ENCODE results near the gene RNASE11. TPM values are rescaled to one million over a fixed set of nuclear protein-coding genes. Genes with fewer than 3 reads are reported as not detected.

Gene RNASE11
- total RNA-seq, 1 experiment from 2014 or later, result not detected

- H4K91ac ChIP-seq (ENCODE audit: insufficient read length, low read depth, low read length), result no peak overlapping the region
- no peak overlapping the region for H3K9ac ChIP-seq (ENCODE audit: extremely low read depth, insufficient read length, low read length)
- H3K14ac ChIP-seq (ENCODE audit: insufficient read depth, low read length), result no peak overlapping the region
- peaks cover 35 to 38% of the 10 kb centered on the region in 2 experiments for H3K4me1 Mint-ChIP-seq
- peak overlapping the region; percentile 84 for H2AFZ ChIP-seq (ENCODE audit: low read length)
- H3K27me3 ChIP-seq (ENCODE audit: insufficient read depth, low read length), result peaks cover 8% of the 10 kb centered on the region; the same call in 1 of the 2 replicates
- no peak for TF ChIP-seq CTCF (conservative IDR thresholded peaks at IDR 0.05)
- peak overlapping the region; percentile 100 for H3K4me2 ChIP-seq (ENCODE audit: insufficient read depth, insufficient read length, low read length)
- H2AK5ac ChIP-seq (ENCODE audit: insufficient read length, low read length), result no peak overlapping the region
- no peak overlapping the region for H3K18ac ChIP-seq (ENCODE audit: insufficient read length, low read depth, low read length)
- H2BK12ac ChIP-seq (ENCODE audit: insufficient read length, low read depth, low read length), result no peak overlapping the region
- no CpG with 5 or more reads among the region's 29 CpGs for WGBS (ENCODE audit: extremely low coverage, insufficient read length, low lambda C conversion rate)
- no peak overlapping the region; a peak in 1 of 7 replicates for H3K27ac Mint-ChIP-seq
- no peaks in the 10 kb centered on the region for H4K20me1 ChIP-seq (ENCODE audit: control insufficient read depth, insufficient read depth, insufficient read length)
- no peak overlapping the region for H4K8ac ChIP-seq (replicated peaks; ENCODE audit: insufficient read length, low read depth, low read length)
- H3K9me3 Mint-ChIP-seq, result peaks cover 0 to 2% of the 10 kb centered on the region in 2 experiments; a peak in 2 of 5 replicates
- no peak overlapping the region for H3K27ac ChIP-seq (ENCODE audit: insufficient read length, low read depth, low read length)
- peak overlapping the region; percentile 60 to 73 for H3K4me3 Mint-ChIP-seq
- H3K4ac ChIP-seq (ENCODE audit: low read depth, low read length), result no peak overlapping the region
- no peak overlapping the region for H2BK15ac ChIP-seq (ENCODE audit: low read depth, low read length)
- H3K9me3 ChIP-seq (ENCODE audit: control insufficient read depth, low read depth, low read length), result no peaks in the 10 kb centered on the region
- H3K79me1 ChIP-seq (ENCODE audit: insufficient read depth, low read depth, low read length, poor library complexity, severe bottlenecking), result no peaks in the 10 kb centered on the region
- no peak overlapping the region for H3T11ph ChIP-seq (ENCODE audit: low read length)
- no peak overlapping the region for H3K56ac ChIP-seq (ENCODE audit: insufficient read length, low read depth, low read length)
- H3K79me2 ChIP-seq (ENCODE audit: insufficient read depth, low read length), result no peaks in the 10 kb centered on the region
- no peak overlapping the region for H2BK20ac ChIP-seq (ENCODE audit: low read depth, low read length, poor library complexity, severe bottlenecking)
- H3K36me3 Mint-ChIP-seq (ENCODE audit: insufficient read depth in 1 of 3, low read depth in 3 of 3), result peaks cover 0 to 2% (median 0%) of the 10 kb centered on the region in 3 experiments; a peak in 2 of 7 replicates
- no peak overlapping the region for H2BK120ac ChIP-seq (ENCODE audit: low read depth, low read length, poor library complexity, severe bottlenecking)
- no peaks in the 10 kb centered on the region for H3K4me1 ChIP-seq (ENCODE audit: insufficient read depth, low read length)
- no peak overlapping the region for H4K5ac ChIP-seq (ENCODE audit: insufficient read length, low read depth, low read length)
- H3K27me3 Mint-ChIP-seq (ENCODE audit: low read depth), result peaks cover 41% of the 10 kb centered on the region
- DNase-seq, result no peak
- no peak overlapping the region for H3K23ac ChIP-seq (ENCODE audit: insufficient read length, low read depth, low read length)
- peaks cover 26% of the 10 kb centered on the region for H3K23me2 ChIP-seq (ENCODE audit: insufficient read length, low read depth, low read length, poor library complexity, severe bottlenecking)
- no peak overlapping the region for H2BK5ac ChIP-seq (ENCODE audit: insufficient read length, low read length)
These were observed 35.1 kb upstream of the RNASE11 start for GRCh38 chr14:20622816-20623291.
